ENCODE measurements around the gene GPC5. TPM values are rescaled to one million over a fixed set of nuclear protein-coding genes. Genes with fewer than 3 reads are reported as not detected.
"Not testable (repeated sequence)": the region's sequence is repeated elsewhere in the genome, so short reads cannot be mapped to it uniquely, and the experiment has no call there.

Gene GPC5
- total RNA-seq, 2 donors from 2014 or later = 0.83 to 1.3 TPM

GRCh38 chr13:91797567-91797966 lies 399.1 kb downstream of the GPC5 start:
- Histone ChIP-seq H3K4me1 (no peaks in the 10 kb centered on the region), H3K4me3 (no peak overlapping the region), H3K27me3 (no peaks in the 10 kb centered on the region), H3K27ac (no peak overlapping the region), H3K36me3 (no peaks in the 10 kb centered on the region), H3K9me3 (no peaks in the 10 kb centered on the region)
- TF ChIP-seq CTCF (IDR thresholded peaks at IDR 0.05) = no peak
- DNase-seq (ENCODE audit: low spot score) = no peak

GRCh38 chr13:91798338-91798737 lies 399.9 kb downstream of the GPC5 start:
- not testable (repeated sequence) for DNase-seq (ENCODE audit: low spot score); H3K4me1 ChIP-seq; H3K36me3 ChIP-seq; H3K4me3 ChIP-seq; H3K27ac ChIP-seq; H3K27me3 ChIP-seq; H3K9me3 ChIP-seq

- H3K36me3 ChIP-seq; H3K4me3 ChIP-seq; H3K27ac ChIP-seq; DNase-seq (ENCODE audit: low spot score); H3K27me3 ChIP-seq; H3K9me3 ChIP-seq; H3K4me1 ChIP-seq: not testable (repeated sequence)
Observed at GRCh38 chr13:91801772-91802171, 403.4 kb downstream of the GPC5 start.

GRCh38 chr13:91802957-91803356 lies 404.5 kb downstream of the GPC5 start:
- H3K9me3 ChIP-seq = no peaks in the 10 kb centered on the region
- no peak for TF ChIP-seq CTCF (IDR thresholded peaks at IDR 0.05)
- H3K36me3 ChIP-seq = no peaks in the 10 kb centered on the region
- no peak overlapping the region for H3K27ac ChIP-seq
- no peak for DNase-seq (ENCODE audit: low spot score)
- no peak overlapping the region for H3K4me3 ChIP-seq
- no peaks in the 10 kb centered on the region for H3K4me1 ChIP-seq
- no peaks in the 10 kb centered on the region for H3K27me3 ChIP-seq

- no peak for TF ChIP-seq CTCF (IDR thresholded peaks at IDR 0.05)
- no peak for DNase-seq (ENCODE audit: low spot score)
- H3K4me3 ChIP-seq = no peak overlapping the region
- no peaks in the 10 kb centered on the region for H3K36me3 ChIP-seq
- no peaks in the 10 kb centered on the region for H3K27me3 ChIP-seq
- no peaks in the 10 kb centered on the region for H3K4me1 ChIP-seq
- no peaks in the 10 kb centered on the region for H3K9me3 ChIP-seq
- H3K27ac ChIP-seq = no peak overlapping the region
Observed at GRCh38 chr13:91804724-91805123, 406.3 kb downstream of the GPC5 start.

- TF ChIP-seq CTCF (IDR thresholded peaks at IDR 0.05) = peak in 1 of 2 donors; percentile 26
- no peaks in the 10 kb centered on the region for H3K9me3 ChIP-seq
- no peak for DNase-seq (ENCODE audit: low spot score)
- no peaks in the 10 kb centered on the region for H3K27me3 ChIP-seq
- H3K27ac ChIP-seq = no peak overlapping the region
- H3K4me3 ChIP-seq = no peak overlapping the region
- H3K36me3 ChIP-seq = no peaks in the 10 kb centered on the region
- no peaks in the 10 kb centered on the region for H3K4me1 ChIP-seq
Observed at GRCh38 chr13:91805605-91806004, 407.2 kb downstream of the GPC5 start.

- Histone ChIP-seq H3K27me3 (no peaks in the 10 kb centered on the region), H3K27ac (no peak overlapping the region), H3K36me3 (no peaks in the 10 kb centered on the region), H3K4me1 (no peaks in the 10 kb centered on the region), H3K4me3 (no peak overlapping the region), H3K9me3 (no peaks in the 10 kb centered on the region)
- TF ChIP-seq CTCF (IDR thresholded peaks at IDR 0.05) = no peak
- no peak for DNase-seq (ENCODE audit: low spot score)
Observed at GRCh38 chr13:91809161-91809560, 410.7 kb downstream of the GPC5 start.

Data from right atrium auricular region (tissue), 2 donors.